ENCODE results near the gene SYT17. TPM values are rescaled to one million over a fixed set of nuclear protein-coding genes. Genes with fewer than 3 reads are reported as not detected.
A peak's percentile ranks its signal among the peaks of the same experiment; 100 is the strongest.

SYT17 gene
- total and polyA plus RNA-seq, 9 donors, result 3.1 to 7.1 (median 4.6) TPM

DNA sequence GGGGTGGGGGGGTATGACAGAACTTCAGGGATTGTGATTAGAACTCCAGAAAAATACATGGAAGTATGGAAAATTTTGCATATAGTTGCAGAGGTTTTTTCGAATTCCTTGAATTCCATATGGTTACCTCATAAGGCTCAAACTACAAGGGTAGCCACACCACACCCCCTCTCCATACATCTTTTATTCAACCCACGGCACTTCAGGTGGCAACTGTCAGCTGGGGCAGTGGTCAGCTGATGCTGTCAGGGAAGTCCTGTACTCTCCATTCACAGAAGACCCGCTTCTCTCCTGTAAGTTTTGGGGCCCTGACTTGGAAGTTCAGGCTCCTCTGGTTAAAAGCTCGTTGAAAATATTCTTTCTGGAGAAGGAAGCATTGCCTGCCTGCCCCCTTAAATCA lies 60.0 kb downstream of the SYT17 start:
- Histone ChIP-seq H3K27ac (ENCODE audit: low read length) (no peak overlapping the region), H3K4me1 (ENCODE audit: control insufficient read depth, insufficient read depth, low read length) (peaks cover 3% of the 10 kb centered on the region), H3K4me3 (ENCODE audit: low read length) (no peak overlapping the region), H3K9me3 (replicated peaks; ENCODE audit: control insufficient read depth, low read depth, low read length) (peaks cover 6% of the 10 kb centered on the region), H3K27me3 (ENCODE audit: control insufficient read depth, insufficient read depth, low read length) (no peaks in the 10 kb centered on the region), H3K36me3 (ENCODE audit: control insufficient read depth, insufficient read depth, low read length) (peaks cover 14% of the 10 kb centered on the region)
- peak; percentile 29 for DNase-seq
- 17% methylated on average over 1 of the region's 4 CpGs for WGBS (ENCODE audit: insufficient coverage)

DNA sequence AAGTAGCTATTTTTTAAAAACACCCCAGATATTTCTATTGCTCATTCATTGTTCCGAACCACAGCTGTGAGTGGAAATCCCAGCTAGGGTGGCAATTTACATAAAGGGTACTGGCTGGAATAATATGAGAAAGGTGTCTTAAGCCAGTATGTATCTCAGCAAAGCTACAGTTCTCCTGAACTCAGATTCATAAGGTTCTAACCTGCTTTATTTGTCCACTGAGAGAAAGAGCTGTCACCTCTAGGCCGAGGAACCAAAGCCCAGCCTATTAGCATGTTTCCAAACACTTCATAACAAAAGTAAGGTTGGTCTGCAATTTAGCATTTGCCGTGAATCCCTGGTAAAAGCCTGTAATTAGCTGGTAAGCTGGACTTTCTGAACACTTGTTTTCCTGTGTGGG lies 60.5 kb downstream of the SYT17 start:
- H3K27me3 ChIP-seq (ENCODE audit: control insufficient read depth, insufficient read depth, low read length), result no peaks in the 10 kb centered on the region
- peaks cover 6% of the 10 kb centered on the region for H3K9me3 ChIP-seq (replicated peaks; ENCODE audit: control insufficient read depth, low read depth, low read length)
- H3K4me1 ChIP-seq (ENCODE audit: control insufficient read depth, insufficient read depth, low read length), result peaks cover 3% of the 10 kb centered on the region
- peaks cover 14% of the 10 kb centered on the region for H3K36me3 ChIP-seq (ENCODE audit: control insufficient read depth, insufficient read depth, low read length)
- WGBS (ENCODE audit: insufficient coverage), result no CpG with 5 or more reads among the region's 3 CpGs
- no peak overlapping the region for H3K27ac ChIP-seq (ENCODE audit: low read length)
- H3K4me3 ChIP-seq (ENCODE audit: low read length), result no peak overlapping the region
- no peak for DNase-seq

DNA sequence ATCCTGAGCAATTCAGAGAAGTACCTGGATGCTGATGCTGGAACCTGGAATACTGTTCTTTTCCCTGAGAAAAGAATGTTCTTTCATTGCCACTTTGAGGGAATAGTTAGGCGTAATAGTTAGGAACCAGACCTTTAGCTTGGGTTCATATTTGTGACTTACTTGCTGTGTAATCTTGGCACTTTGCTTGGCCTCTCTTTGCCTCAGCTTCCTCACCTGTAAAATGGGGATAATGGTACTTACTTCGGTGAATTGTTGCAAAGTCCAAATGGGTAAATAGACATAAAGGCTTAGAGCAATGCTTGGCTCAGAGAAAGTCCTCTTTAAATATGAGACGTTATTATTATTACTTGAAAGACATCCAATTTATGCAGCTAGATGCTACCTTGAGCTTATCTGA lies 62.5 kb downstream of the SYT17 start:
- H3K36me3 ChIP-seq (ENCODE audit: control insufficient read depth, insufficient read depth, low read length), result peaks cover 7% of the 10 kb centered on the region
- H3K4me1 ChIP-seq (ENCODE audit: control insufficient read depth, insufficient read depth, low read length), result peaks cover 3% of the 10 kb centered on the region
- no peak overlapping the region for H3K4me3 ChIP-seq (ENCODE audit: low read length)
- H3K27me3 ChIP-seq (ENCODE audit: control insufficient read depth, insufficient read depth, low read length), result no peaks in the 10 kb centered on the region
- no CpG with 5 or more reads among the region's 3 CpGs for WGBS (ENCODE audit: insufficient coverage)
- no peak overlapping the region for H3K27ac ChIP-seq (ENCODE audit: low read length)
- DNase-seq, result no peak
- peaks cover 10% of the 10 kb centered on the region for H3K9me3 ChIP-seq (replicated peaks; ENCODE audit: control insufficient read depth, low read depth, low read length)

DNA sequence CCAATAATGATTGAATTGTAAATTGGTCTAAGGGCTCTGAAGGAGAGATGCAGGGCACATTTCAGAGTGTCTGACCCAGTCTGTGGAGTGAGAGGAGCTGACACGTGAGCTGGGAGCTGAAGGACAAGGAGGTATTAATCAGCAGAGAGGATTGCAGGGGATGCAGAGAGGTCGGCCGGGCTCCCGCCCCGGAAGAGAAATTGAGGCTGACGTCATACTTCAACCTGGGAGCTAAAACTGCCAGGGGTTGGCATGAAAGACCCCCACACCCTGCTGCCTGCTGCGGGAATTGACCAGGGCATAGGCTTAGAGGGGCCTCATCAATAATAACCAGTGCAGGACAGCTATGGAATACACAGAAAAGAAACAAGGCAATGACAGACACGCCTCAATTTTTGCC lies 63.8 kb downstream of the SYT17 start:
- H3K27ac ChIP-seq (ENCODE audit: low read length), result no peak overlapping the region
- no peaks in the 10 kb centered on the region for H3K27me3 ChIP-seq (ENCODE audit: control insufficient read depth, insufficient read depth, low read length)
- no peak overlapping the region for H3K4me3 ChIP-seq (ENCODE audit: low read length)
- WGBS (ENCODE audit: insufficient coverage), result 51% methylated on average over 3 of the region's 8 CpGs
- no peak for DNase-seq
- H3K9me3 ChIP-seq (replicated peaks; ENCODE audit: control insufficient read depth, low read depth, low read length), result peaks cover 16% of the 10 kb centered on the region
- peaks cover 3% of the 10 kb centered on the region for H3K36me3 ChIP-seq (ENCODE audit: control insufficient read depth, insufficient read depth, low read length)
- H3K4me1 ChIP-seq (ENCODE audit: control insufficient read depth, insufficient read depth, low read length), result peaks cover 3% of the 10 kb centered on the region

DNA sequence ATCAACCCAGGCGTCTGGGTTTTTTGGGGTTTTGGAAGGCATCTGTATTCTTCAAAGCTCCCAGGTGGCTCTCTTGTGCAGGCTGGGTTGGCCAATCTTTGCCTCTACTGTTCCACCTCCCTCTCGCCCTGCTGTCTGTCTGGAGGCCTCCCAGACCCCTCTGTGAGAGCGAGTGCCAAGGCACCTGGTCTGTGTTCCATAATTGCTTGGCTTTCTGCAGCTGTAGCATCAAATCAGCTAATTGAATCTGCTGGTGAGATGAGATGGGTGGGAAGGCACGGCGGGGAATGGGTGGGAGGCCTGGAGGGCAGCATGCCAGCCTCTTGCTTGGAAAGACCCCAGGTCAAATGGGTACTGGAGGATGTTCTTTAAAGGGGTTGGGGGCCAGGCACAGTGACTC lies 64.9 kb downstream of the SYT17 start:
- H3K36me3 ChIP-seq (ENCODE audit: control insufficient read depth, insufficient read depth, low read length), result peaks cover 3% of the 10 kb centered on the region

DNA sequence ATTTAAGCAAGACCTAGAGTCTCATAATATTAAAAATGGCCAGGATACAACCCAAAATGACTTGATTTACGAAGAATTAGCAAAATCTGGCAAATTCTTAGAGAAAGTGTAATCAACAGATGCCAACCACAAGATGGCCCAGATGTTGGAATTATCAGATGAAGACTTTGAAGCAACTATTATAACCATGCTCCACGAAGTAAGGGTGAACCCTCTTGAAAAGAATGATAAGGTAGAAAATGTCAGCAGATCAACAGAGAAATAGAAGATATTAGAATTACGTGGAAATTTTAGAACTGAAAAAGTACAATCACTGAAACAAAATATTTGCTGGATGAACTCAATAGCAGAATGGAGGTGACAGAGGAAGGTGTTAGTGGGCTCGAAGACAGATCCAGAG lies 67.4 kb downstream of the SYT17 start:
- 100% methylated on average over 1 of the region's 4 CpGs for WGBS (ENCODE audit: insufficient coverage)
- Histone ChIP-seq H3K27me3 (ENCODE audit: control insufficient read depth, insufficient read depth, low read length) (no peaks in the 10 kb centered on the region), H3K4me3 (ENCODE audit: low read length) (no peak overlapping the region), H3K27ac (ENCODE audit: low read length) (no peak overlapping the region), H3K4me1 (ENCODE audit: control insufficient read depth, insufficient read depth, low read length) (no peaks in the 10 kb centered on the region), H3K36me3 (ENCODE audit: control insufficient read depth, insufficient read depth, low read length) (peaks cover 3% of the 10 kb centered on the region), H3K9me3 (replicated peaks; ENCODE audit: control insufficient read depth, low read depth, low read length) (peaks cover 16% of the 10 kb centered on the region)
- DNase-seq, result no peak

More for the DNA sequence above, 64.9 kb downstream of the SYT17 start:
- no peak for DNase-seq
- H3K4me1 ChIP-seq (ENCODE audit: control insufficient read depth, insufficient read depth, low read length), result peaks cover 3% of the 10 kb centered on the region
- H3K27ac ChIP-seq (ENCODE audit: low read length), result no peak overlapping the region
- H3K27me3 ChIP-seq (ENCODE audit: control insufficient read depth, insufficient read depth, low read length), result no peaks in the 10 kb centered on the region
- H3K9me3 ChIP-seq (replicated peaks; ENCODE audit: control insufficient read depth, low read depth, low read length), result peaks cover 16% of the 10 kb centered on the region
- 47% methylated on average over 4 of the region's 5 CpGs for WGBS (ENCODE audit: insufficient coverage)
- H3K4me3 ChIP-seq (ENCODE audit: low read length), result no peak overlapping the region

DNA sequence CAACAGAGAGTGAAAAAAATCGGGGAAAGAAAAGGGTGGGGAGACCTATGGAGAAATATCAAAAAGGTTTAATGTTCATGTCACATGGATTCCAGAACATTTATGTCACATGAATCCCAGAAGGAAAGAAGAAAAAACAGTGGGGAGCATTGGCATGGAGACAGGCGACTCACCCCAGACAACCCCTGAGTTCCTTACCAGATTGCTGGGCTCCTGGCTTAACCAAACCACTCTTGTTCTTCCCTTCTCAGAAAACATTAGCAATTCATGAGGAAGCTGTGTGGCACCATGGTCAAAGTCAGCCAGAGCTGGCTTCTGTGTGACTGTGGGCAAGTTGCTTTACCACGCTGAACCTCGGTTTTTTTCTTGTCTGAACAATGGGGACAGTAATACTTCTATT lies 67.8 kb downstream of the SYT17 start:
- H3K4me1 ChIP-seq (ENCODE audit: control insufficient read depth, insufficient read depth, low read length), result no peaks in the 10 kb centered on the region
- peaks cover 16% of the 10 kb centered on the region for H3K9me3 ChIP-seq (replicated peaks; ENCODE audit: control insufficient read depth, low read depth, low read length)
- H3K27ac ChIP-seq (ENCODE audit: low read length), result no peak overlapping the region
- WGBS (ENCODE audit: insufficient coverage), result 75% methylated on average over 1 of the region's 4 CpGs
- H3K27me3 ChIP-seq (ENCODE audit: control insufficient read depth, insufficient read depth, low read length), result no peaks in the 10 kb centered on the region
- peaks cover 3% of the 10 kb centered on the region for H3K36me3 ChIP-seq (ENCODE audit: control insufficient read depth, insufficient read depth, low read length)
- no peak for DNase-seq
- no peak overlapping the region for H3K4me3 ChIP-seq (ENCODE audit: low read length)

DNA sequence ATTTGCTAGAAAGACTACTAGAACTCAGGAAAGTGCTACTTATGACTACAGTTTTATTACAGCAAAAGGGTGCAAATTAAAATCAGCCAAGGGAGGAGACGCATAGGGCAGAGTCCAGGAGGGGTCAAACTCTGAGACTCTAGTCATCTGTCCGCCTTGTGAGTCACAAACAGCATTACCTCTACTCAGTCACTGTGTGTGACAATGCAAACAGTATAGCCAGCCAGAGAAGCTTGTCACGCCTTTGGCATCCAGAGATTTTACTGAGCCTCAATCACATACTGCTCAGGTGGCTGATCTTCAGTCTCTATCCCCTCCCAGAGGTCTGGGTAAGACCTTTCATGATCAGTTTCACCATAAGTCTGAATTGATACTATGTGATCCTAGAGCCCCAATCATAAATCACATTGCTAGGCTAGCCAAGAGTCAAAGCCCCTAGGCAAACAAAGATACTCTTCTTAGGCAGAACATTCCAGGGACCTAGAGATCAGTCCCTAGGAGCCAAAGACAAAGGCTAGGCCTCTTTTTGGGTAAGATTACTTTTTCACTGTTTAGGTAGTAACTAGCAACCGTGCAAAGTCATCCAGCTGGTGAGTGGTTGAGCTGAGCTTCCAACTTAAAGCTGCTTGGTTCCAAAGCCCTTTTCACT lies 68.6 kb downstream of the SYT17 start:
- Histone ChIP-seq H3K27me3 (ENCODE audit: control insufficient read depth, insufficient read depth, low read length) (no peaks in the 10 kb centered on the region), H3K27ac (ENCODE audit: low read length) (no peak overlapping the region), H3K36me3 (ENCODE audit: control insufficient read depth, insufficient read depth, low read length) (peaks cover 3% of the 10 kb centered on the region), H3K4me1 (ENCODE audit: control insufficient read depth, insufficient read depth, low read length) (no peaks in the 10 kb centered on the region), H3K4me3 (ENCODE audit: low read length) (no peak overlapping the region), H3K9me3 (replicated peaks; ENCODE audit: control insufficient read depth, low read depth, low read length) (peaks cover 16% of the 10 kb centered on the region)
- 75% methylated on average over 3 of the region's 4 CpGs for WGBS (ENCODE audit: insufficient coverage)
- DNase-seq, result no peak

DNA sequence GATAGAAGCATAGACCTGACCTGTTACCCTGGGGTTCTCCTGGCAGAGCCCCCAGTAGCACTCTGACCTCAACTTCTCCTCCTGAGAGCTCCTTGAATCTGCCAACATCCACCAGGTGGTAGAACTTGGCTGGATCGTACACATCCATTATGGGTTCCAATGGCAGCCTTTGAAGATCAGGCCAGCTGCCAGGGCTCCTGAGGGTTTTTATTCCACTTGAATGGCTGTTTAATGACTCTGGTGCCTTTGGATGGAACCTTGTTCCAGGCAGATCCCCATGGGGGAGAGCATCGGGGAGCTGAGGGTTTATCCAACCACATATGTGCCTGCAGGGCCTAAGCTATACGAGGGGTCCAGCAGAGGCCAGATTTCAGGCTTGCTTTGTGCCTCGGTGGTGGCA lies 70.4 kb downstream of the SYT17 start:
- peaks cover 16% of the 10 kb centered on the region for H3K9me3 ChIP-seq (replicated peaks; ENCODE audit: control insufficient read depth, low read depth, low read length)
- peaks cover 3% of the 10 kb centered on the region for H3K36me3 ChIP-seq (ENCODE audit: control insufficient read depth, insufficient read depth, low read length)
- H3K27me3 ChIP-seq (ENCODE audit: control insufficient read depth, insufficient read depth, low read length), result no peaks in the 10 kb centered on the region
- H3K27ac ChIP-seq (ENCODE audit: low read length), result no peak overlapping the region
- 94% methylated on average over 4 of the region's 4 CpGs for WGBS (ENCODE audit: insufficient coverage)
- no peak overlapping the region for H3K4me3 ChIP-seq (ENCODE audit: low read length)
- H3K4me1 ChIP-seq (ENCODE audit: control insufficient read depth, insufficient read depth, low read length), result no peaks in the 10 kb centered on the region
- DNase-seq, result no peak

DNA sequence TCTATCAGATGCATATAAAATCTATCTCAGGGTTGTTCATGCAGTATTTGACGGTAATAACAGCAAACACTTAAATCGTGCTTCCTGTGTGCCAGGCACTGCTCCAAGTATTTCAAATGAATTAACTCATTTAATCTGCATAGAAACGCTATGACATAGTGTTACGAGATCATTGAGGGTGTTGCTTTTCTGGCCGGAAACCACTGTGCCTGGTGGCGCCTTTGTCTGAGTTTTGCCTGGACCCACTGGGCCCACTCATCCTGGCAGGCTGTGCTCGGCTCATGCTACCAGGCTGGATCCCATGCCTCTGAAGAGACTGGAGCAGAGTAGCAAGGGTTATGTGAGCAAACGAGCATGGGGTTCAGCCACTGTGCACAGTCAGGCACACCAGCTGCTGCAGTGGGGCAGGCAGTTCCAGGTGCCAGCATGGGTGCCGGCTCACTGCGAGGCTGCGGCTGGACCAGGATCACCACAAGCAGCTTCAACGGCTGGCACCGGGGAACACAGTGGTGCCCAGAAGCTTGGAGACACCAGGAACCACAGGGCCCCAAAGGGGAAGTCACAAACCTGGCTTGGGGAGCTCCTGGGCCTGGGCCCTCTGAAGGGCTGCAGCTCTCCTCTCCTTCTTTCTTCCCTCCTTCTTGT lies 71.6 kb downstream of the SYT17 start:
- Histone ChIP-seq H3K36me3 (ENCODE audit: control insufficient read depth, insufficient read depth, low read length) (peaks cover 3% of the 10 kb centered on the region), H3K27me3 (ENCODE audit: control insufficient read depth, insufficient read depth, low read length) (no peaks in the 10 kb centered on the region), H3K4me3 (ENCODE audit: low read length) (no peak overlapping the region), H3K27ac (ENCODE audit: low read length) (no peak overlapping the region), H3K4me1 (ENCODE audit: control insufficient read depth, insufficient read depth, low read length) (no peaks in the 10 kb centered on the region), H3K9me3 (replicated peaks; ENCODE audit: control insufficient read depth, low read depth, low read length) (peaks cover 14% of the 10 kb centered on the region)
- WGBS (ENCODE audit: insufficient coverage), result 80% methylated on average over 12 of the region's 13 CpGs
- no peak for DNase-seq
